ENCODE measurements around the gene CC2D2A.

DNA sequence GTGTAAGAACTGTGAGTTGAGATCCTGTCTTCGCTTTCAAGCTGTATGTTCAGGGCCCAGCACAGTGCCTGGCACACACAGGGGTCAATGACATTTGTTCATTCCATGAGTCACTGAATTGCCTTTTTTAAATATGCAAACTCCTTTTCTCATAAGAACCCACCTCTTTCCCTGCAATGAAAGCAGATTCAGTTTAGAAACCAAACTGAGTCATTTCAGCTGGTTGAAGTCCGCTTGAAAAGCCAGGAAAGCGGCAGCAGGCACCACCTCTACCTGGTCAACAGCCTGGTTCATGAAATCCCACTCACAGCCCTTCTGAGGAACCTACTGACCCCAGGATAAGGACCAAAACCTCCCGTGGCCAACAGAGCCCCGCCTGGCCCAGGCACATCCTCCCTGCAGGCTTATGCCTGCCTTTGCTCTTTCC lies 46.4 kb upstream of the CC2D2A start:
- TF ChIP-seq, protein P1, sequence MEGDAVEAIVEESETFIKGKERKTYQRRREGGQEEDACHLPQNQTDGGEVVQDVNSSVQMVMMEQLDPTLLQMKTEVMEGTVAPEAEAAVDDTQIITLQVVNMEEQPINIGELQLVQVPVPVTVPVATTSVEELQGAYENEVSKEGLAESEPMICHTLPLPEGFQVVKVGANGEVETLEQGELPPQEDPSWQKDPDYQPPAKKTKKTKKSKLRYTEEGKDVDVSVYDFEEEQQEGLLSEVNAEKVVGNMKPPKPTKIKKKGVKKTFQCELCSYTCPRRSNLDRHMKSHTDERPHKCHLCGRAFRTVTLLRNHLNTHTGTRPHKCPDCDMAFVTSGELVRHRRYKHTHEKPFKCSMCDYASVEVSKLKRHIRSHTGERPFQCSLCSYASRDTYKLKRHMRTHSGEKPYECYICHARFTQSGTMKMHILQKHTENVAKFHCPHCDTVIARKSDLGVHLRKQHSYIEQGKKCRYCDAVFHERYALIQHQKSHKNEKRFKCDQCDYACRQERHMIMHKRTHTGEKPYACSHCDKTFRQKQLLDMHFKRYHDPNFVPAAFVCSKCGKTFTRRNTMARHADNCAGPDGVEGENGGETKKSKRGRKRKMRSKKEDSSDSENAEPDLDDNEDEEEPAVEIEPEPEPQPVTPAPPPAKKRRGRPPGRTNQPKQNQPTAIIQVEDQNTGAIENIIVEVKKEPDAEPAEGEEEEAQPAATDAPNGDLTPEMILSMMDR (IDR thresholded peaks at IDR 0.05): no peak
- TF ChIP-seq POLR2AphosphoS5 (IDR thresholded peaks at IDR 0.05; ENCODE audit: low read depth, low read length): no peak

Measured in Panc1 (cell line).